HG03378 (cell line): Measurements from ENCODE around the gene HOXA11.

Source experiments
- ATAC-seq: cut with Tn5 transposase; IDR thresholded peaks from one replicate; pipeline ENCODE4 v1.9.1; 2021; ENCODE audit warnings: mild to moderate bottlenecking, moderate library complexity; ENCODE audit not compliant: unreplicated experiment

HOXA11 gene

DNA sequence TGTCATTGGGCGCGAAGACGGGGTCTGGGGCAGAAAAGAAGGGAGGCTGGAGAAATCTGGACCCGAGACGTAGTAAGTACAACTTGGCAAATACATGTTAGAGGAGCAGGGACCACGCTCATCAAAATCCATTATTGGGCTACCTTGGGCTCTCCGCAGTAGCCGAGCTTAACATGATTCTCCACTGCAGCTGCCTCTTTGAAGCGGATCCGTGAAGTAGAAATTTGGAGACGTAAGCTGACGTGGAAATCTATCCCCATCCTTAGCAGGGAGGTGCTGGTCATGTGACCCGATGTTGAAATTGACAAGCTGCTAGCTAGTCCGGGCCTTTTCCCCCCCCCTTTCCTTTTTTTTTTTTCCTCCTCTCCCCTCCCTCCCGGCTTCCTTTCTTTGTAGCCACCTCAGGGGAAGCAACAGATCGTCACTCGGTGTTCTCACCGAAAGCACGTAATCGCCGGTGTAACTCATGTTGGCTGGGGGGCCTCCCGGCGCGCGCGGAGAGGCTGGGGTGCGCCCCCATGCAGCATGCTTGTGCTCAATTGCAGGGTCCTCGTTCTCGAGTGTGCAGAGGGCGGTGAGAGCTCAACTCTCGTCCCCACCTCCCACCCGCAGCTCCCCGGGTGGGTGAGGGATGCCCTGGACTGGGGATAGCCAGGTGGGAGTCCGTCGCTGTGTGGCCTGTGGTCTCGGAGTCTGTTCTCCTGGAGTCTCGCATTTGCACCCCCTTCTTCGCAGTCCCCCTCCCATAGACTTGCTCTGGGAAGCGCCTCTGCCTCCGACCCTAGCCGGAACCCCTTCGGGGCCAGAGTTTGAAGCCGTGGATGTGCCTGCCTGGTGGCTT is at the start of gene HOXA11:
HOXA11 (minus strand) TSS at position 220 of the 841 bp plus-strand sequence; CDS start at position 132, 88 bp downstream.
- ATAC-seq = no peak

GRCh38 chr7:27229448-27229847 is 44.4 kb upstream of the HOXA11 start:
- ATAC-seq = no peak

GRCh38 chr7:27224983-27225934 is 40.2 kb upstream of the HOXA11 start:
- ATAC-seq = no peak

DNA sequence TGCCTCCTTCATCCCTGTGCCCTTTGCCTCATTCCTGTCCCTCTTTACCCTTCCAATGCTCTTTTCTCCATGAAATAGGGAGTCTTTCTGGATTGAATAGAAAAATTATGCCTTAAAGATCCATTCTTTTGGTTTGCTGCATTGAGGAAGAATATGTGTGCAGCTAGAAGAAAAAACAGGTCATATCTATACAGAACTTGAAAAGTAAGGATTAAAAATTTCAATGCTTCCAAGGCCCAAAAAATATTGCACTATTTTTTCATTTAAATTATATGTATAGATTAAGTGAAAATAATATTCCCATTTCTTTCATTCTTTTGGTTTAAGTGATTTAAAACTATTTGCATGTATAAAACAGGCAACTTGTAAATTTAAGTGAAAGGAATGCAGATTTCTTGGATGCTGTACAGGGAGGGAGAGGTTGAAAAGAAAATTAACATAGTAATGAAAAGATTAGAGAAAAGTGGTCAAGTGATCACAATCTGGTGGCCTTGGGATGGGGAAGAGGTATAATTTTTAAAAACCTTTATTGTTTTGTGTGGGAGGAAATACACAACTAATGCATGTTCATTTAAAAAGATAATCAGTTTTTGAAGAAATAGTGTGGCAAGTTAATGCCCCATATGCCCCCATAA is 39.0 kb upstream of the HOXA11 start:
- ATAC-seq = no peak

DNA sequence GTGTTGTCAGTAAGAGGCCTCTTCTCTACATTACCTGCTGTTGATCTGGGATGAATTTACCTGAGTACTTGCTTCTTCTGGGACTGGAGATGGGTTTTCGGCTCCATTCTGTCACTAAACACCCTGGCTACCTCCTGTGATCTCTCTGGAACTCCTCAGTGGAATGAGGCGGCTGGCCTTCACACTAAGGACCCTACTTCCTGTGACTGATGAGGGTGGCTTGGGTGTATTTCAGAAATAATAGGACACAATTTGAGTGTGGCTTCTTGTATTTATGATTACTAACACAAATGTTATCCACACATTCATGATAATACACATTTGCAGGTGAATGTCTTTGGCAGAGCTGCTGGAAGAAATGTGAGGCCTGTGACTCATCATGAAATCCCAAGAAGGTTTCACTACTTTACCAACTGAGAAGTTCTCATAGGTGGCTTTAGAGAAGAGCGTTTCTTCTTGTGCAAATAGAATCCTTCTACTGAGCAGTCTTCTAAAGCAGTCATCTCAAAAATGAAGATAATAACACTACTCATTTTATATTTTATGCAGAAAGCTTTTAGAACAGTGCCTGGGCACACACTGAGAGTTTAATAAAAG is 36.3 kb upstream of the HOXA11 start:
- ATAC-seq = no peak

DNA sequence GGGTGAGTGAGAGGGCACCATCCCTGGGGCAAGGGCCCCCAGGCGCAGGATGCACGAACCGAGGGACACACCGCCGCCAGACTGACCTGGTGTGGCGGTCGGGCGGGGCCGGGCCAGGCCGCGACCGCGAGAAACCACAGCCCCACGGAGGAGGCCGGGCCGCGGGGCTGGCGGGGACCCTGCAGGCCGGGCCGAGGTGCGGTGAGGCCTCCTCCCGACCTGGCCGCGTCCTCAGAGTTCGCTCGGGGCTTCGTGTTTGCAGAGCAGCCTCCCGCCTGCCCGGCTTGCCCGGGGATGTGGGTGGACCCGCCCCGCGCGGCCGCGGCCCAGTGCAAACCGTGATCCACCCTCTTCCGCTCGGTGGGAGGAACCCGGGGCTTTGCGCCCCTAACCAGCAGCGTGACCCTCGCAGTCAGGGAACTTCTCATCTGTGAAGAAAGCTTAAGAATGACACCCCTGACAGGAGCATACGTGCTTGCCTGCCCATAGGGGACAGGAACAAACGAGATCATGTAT is 35.5 kb upstream of the HOXA11 start:
- ATAC-seq = no peak

- no peak for ATAC-seq
Measured at GRCh38 chr7:27219821-27220220, 34.8 kb upstream of the HOXA11 start.

DNA sequence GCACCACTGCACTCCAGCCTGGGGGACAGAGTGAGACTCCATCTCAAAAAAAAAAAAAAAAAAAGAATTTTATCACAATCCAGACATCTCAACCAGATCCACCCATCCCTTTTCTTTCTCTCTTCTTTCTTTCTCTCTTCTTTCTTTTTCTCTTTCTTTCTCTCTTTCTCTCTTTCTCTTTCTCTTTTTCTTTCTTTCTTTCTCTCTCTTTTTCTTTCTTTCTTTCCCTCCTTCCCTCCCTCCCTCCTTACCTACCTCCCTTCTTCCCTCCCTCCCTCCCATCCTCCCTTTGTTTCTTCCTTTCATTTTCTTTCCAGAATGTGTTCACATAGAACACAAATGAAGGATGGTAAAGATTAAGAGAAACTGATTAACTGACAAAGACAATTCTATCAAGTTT is 32.9 kb upstream of the HOXA11 start:
- no peak for ATAC-seq

GRCh38 chr7:27215356-27215755 is 30.3 kb upstream of the HOXA11 start:
- ATAC-seq = no peak

- ATAC-seq = no peak
Measured at GRCh38 chr7:27214239-27214950, 29.4 kb upstream of the HOXA11 start.

GRCh38 chr7:27213433-27214238 is 28.6 kb upstream of the HOXA11 start:
- no peak for ATAC-seq

DNA sequence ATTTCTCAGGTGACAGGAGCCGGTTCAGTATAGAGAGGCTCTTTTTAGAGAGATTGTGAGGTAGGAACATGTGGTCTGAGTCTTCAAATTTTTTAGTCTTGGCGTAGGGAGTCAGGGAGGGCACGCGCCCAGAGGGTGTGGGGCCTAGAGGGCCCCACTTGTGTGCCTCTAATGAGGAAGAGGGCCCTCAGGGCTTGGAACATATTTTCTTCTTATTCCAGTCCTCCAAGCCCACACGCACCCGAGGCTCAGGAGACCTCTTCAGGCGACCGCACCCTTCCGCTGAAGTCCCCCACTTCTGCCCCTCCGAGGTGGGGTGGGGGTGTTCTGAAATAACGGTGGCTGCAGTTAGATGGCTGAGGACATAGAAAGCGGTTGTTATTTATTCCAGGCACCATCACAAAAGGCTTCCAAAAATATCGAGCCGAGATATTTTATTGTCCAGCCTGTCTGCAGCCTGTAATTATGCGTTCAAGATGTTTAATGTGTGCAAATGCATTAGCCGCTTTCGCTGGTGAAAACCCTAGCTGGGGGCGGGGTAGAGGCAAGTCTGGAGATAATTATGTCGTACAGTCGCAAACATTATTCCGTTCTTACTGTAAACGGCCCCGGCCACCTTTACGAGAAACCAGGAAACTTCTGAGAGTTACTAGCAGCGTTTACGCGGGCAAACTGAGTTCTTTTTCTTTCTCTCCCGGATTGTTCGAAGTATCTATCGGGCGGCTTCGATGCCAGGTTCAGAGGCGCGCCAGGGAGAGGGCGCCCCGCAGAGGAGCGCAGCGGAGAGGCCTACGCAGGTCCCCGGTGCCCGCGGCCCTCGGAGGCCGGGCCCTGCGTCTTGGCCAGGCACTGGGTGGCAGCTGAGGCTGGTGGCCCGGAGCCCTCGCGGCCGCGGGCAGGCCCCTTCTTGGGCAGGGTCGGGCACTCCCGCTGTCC is 27.7 kb upstream of the HOXA11 start:
- no peak for ATAC-seq

GRCh38 chr7:27211764-27212204 is 26.8 kb upstream of the HOXA11 start:
- ATAC-seq = no peak

GRCh38 chr7:27211084-27211446 is 26.0 kb upstream of the HOXA11 start:
- ATAC-seq = no peak

DNA sequence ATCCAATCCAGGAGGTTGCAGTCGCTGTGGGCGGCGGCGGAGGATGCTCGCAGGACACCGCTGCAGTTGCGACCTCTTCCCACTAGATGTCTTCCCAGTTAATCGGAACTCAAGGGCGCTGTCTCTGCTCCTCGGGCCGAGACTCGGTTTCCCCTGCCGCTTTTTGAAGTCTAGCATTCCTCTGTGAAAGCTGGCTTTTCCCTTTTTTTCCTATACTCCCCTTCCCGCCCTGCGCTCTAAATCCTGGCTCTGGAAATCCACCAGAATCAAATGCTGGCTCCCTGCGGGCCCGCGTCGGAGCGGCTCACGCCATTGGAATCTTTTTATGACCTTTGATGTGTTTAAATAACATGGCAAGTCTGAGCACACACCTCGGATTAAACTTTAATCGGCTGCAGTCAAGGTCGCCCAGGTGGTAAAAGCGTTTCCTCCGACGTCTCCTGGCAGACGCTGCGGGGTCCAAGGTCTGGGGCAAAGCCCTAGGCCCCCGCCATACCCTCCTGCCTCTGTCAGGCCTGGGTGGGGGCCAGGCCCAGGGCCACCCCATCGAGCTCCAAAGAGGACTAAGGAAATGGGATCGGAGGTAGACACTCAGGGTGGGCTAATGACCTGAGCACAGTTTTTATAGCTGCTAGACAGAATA is 25.5 kb upstream of the HOXA11 start:
- no peak for ATAC-seq

- no peak for ATAC-seq
Measured at GRCh38 chr7:27209933-27210440, 25.0 kb upstream of the HOXA11 start.

- ATAC-seq = no peak
Measured at GRCh38 chr7:27208998-27209397, 24.0 kb upstream of the HOXA11 start.
